ENCODE data around the gene ADRM1.

- TF ChIP-seq, protein P1, sequence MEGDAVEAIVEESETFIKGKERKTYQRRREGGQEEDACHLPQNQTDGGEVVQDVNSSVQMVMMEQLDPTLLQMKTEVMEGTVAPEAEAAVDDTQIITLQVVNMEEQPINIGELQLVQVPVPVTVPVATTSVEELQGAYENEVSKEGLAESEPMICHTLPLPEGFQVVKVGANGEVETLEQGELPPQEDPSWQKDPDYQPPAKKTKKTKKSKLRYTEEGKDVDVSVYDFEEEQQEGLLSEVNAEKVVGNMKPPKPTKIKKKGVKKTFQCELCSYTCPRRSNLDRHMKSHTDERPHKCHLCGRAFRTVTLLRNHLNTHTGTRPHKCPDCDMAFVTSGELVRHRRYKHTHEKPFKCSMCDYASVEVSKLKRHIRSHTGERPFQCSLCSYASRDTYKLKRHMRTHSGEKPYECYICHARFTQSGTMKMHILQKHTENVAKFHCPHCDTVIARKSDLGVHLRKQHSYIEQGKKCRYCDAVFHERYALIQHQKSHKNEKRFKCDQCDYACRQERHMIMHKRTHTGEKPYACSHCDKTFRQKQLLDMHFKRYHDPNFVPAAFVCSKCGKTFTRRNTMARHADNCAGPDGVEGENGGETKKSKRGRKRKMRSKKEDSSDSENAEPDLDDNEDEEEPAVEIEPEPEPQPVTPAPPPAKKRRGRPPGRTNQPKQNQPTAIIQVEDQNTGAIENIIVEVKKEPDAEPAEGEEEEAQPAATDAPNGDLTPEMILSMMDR (conservative IDR thresholded peaks at IDR 0.05; ENCODE audit: low read length), result no peak
- TF ChIP-seq EZH2phosphoT487 (IDR thresholded peaks at IDR 0.05; ENCODE audit: borderline replicate concordance, low read depth, low read length), result no peak
These were observed 7.9 kb downstream of the ADRM1 start for GRCh38 chr20:62310757-62311121.

Data from OCI-LY7 (cell line).